HG02973 (cell line): ENCODE data around the gene PBOV1.
"Not testable (repeated sequence)": the region's sequence is repeated elsewhere in the genome, so short reads cannot be mapped to it uniquely, and the experiment has no call there.

Experiments used
- ATAC-seq: cut with Tn5 transposase; IDR thresholded peaks from one replicate; pipeline ENCODE4 v1.9.1; 2021; ENCODE audit warnings: moderate library complexity; ENCODE audit not compliant: unreplicated experiment

The PBOV1 gene

GRCh38 chr6:138238368-138238767 lies 20.1 kb upstream of the PBOV1 start:
- ATAC-seq: no peak

- ATAC-seq: no peak
These were observed 19.2 kb upstream of the PBOV1 start for GRCh38 chr6:138237463-138237862.

DNA sequence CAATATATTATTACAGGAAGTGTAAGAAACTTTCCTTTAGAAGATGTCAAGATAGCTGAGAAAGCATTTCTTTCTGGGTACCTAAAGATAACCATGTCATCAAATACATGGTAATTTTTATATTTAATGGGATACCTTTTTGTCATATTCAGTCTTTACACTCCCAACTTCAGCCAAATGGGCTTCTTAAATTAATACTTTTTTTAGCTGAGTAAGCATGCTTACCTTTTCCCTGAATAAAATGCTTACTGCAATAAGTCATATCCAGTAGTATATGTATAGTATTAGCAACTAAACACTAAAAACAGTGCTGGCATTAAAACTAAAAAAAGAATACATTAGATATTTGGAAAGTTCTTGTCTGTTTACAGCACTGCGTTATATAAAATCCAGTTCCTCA lies 17.4 kb upstream of the PBOV1 start:
- ATAC-seq: no peak

GRCh38 chr6:138235205-138235604 lies 16.9 kb upstream of the PBOV1 start:
- ATAC-seq: no peak

DNA sequence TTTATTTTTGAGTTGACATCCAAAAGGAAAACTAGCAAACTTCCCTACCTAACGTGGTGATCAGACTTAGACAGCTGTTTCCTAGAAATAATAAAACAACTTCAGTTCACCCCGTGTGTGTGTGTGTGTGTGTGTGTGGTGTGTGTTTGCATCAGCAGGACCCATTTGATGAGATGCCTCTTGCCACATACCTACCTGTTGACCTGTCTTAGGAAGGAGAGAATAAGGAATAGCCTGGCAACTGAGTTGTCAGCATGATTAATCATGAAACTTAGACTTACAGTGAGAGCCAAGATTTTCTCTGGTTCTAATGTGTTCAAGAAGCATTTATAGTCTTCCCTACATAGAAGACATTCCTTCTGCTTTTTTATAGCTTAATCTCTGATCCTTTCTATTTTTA lies 16.1 kb upstream of the PBOV1 start:
- ATAC-seq: no peak

DNA sequence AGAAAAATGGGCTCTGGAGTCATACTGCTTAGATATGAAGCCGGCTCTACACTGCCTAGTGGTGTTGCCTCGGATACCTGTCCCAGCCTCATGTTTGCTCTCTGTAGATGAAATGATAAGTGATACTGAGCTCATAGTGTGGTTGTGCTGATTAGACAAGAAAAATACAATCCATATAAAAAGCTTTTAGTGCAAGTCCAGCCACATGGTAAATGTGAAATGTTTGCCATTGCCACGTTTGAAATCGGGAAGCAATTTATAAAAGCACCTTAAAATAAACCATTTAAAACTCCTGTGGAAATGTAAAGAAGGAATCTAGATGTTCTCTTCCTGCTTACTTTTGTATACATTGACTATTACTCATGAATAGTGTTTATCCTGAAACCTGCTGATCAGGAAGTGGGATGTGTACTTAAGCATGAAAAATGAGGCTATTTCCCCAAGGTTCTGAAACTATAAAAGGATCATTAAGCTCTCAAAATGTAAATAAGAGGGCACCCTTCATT lies 13.1 kb upstream of the PBOV1 start:
- no peak for ATAC-seq

DNA sequence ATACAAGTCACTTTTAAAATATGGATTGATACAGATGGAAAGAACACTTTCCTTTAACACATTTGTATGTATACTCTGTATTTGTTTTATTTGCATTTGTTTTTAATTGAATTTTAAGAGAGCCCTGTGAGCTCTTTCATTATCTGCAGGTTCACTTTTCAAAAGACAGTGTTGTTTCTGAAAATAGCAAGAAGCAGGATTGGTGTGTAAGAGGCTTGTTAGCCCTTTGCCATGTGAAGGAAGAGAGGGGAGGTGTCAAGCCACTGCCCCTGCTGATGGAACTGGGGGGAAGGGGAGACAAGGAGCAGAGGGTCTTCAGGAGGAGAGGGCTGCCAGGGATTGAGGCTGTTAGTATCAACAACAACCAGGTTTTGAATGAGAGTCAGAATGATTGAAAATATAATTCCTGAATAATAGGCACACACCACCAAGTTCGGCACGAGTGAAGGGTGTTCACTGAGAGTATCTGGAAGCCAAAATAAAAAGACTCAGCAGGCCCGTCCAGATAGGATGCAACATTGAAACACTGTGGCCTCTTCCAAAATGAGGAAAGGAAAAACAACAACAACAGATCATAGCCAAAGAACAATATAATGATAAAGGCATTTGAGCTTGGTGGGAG lies 12.6 kb upstream of the PBOV1 start:
- ATAC-seq: no peak

DNA sequence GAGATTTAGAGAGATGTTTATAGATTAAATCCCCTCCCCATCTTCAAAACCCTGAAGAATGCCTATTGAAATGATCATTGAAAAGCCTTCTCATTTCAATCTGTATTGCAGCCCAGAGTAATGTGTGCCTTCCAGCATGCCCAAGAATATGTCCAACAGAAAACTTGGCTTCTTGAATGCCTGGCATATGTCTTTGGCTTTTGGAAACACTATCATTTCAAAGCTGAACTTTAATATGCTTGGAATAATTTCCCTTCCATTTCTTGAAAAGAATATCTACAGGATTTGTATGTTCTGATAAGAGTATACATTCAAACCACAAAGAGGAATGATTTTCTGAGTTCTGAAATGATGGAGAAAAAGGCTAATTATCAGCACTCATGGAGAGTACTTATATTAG lies 11.9 kb upstream of the PBOV1 start:
- ATAC-seq: no peak

DNA sequence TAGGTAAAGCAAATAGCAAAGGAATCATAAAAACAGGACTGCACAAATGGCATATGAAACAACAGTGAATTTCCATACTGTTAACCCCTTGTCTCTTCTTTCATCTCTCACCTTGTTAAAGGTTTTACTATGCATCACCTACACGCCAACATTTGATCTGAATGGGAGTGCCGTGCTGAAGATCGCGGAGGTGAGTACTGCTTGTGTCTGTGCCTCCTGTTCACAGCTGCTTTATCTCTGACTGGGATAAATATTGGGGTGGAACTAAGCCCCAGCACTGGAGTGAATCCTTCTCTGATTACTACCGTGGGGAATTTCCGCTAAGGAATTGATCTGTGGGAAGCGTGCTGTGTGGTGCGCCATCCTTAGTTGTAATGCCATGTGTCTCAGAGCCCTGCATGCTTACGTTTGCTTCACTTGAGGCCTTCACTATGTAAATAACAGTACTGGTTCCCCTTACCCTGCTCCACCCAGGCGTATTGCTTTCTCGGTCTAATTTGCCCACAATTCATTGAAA lies 11.4 kb upstream of the PBOV1 start:
- ATAC-seq: no peak

DNA sequence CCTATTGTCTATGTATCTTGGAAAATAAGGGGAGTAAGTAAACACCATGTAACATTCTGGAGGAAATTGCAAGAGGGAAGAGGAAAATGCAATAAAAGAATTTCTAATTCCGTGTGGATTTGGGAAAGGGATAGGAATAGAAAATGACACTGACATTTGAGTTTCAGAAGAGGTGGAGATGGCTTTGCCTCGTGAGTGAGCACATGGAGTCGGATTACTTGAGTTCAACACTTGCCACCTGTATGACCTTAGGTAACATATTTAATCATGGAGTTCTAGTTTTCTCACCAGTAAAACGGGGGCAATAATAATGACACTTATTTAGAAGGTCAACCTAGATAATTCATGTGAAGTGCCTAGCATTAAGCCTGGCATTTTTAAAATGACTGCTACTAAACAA lies 10.8 kb upstream of the PBOV1 start:
- no peak for ATAC-seq

DNA sequence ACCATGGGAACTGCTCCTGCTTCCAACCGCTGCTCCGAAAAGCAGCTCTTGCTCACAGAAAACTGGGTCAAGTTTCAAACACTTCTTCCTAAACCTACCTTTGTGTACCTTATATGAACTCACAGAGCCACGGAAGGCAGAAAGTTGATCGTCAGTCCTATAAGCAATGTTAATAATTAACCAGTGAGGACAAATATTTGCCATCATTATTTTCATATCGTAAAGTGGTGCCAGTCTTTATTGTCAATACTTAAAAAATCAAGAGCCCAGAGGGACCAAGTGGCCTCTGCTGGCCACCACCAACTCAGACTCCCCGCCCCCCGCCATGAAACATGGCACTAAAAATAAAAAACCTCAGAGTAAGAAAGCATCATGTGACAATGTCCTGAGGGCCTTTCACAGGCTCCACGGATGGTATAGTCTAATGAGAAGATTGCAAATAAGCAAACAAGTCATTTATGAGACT lies 9.1 kb upstream of the PBOV1 start:
- no peak for ATAC-seq

DNA sequence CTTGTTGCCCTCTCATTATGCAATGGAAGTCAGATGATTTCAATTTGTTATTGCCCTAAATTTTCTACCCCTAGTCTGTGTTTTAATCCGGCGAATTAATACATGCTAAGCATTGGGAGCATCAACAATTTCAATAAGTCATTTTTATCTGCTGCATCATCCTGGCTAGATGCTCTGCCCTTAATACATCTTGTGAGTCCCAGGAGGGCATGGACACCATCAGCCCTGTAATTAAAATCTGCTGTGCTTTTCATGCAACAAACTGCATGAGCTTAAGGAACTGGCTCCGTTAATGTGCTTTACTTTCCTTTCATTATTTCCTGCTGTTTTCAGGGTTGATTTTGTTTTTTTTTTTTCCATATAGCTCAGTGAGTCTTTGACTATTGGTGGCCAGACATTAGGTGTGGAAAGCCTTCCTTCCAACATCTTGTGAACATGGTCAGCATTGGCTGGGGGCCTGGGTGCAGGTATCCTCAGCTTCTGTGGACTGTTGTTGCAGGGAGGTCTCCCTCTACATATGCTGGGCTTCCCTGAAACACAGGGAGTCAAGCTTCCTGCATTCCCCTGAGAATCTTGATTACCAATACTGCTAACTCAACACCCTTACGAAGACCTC lies 8.5 kb upstream of the PBOV1 start:
- no peak for ATAC-seq

GRCh38 chr6:138225953-138226352 lies 7.7 kb upstream of the PBOV1 start:
- ATAC-seq: no peak

- no peak for ATAC-seq
These were observed 4.7 kb upstream of the PBOV1 start for GRCh38 chr6:138222901-138223546.

DNA sequence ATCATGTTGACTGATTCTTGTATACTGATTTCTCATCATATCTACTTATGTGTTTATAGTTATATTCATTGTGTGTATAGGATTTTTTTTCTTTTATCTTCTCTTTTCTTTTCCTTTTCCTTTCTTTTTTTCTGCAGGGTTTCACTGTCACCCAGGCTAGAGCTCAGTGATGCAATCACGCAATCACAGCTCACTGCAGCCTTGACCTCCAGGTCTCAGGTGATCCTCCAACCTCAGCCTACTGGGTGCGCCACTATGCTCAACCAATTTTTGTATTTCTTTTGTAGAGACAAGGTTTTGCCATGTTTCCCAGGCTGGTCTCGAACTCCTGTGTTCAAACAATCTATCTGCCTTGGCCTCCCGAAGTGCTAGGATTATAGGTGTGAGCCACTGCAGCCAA lies 1.6 kb upstream of the PBOV1 start:
- no peak for ATAC-seq

DNA sequence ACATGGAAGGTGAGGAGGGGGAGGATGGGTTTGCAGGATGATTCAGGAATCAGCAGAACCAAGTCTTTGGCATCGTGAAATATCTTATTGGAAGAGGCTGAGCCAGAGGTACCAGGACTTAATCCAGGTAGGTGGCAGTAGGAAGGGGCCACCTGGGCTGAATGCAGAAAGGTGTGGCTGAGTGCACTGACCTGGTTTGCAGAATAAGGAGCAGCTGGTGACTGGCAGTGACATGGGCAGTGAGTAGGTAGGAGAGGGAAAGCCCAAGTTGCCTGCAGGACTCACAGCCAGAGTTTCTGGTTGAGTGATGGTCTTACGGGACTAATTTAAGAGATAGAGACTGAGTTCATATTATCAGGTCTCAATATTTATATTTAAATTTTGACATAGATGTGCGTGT lies 1.1 kb upstream of the PBOV1 start:
- ATAC-seq: no peak

DNA sequence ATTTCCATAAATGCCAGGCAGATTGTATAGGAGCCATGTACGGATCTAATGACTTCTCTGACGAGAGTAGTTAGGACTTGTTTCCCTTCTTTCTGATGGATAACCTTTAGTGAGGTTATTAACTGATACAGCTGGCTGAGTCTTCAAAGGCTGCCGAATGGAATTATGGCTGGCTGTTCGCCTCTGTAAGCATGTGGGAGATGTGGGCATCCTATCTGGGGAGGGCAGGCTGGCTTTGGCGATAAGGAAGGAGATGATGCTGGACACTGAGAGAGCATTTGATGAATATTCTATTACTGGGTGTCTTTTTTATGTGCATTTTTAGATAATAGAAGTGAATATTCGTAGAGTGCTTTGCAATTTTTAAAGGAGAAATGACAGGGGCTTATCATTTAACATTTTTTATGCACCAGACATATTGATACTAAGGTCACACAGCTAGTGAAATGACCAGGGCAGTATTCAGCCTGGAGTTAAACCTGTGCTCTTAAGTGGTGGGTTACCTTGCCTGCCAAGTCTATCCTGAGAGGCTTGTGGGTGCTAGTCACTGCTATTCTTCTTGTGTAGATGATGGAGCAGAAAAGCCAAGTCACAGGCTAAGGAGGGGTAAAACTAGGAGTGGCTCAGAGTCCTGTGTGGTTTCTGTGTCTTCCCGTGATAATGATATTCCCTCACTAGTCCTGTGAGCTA lies 3.1 kb downstream of the PBOV1 start:
- ATAC-seq: no peak

DNA sequence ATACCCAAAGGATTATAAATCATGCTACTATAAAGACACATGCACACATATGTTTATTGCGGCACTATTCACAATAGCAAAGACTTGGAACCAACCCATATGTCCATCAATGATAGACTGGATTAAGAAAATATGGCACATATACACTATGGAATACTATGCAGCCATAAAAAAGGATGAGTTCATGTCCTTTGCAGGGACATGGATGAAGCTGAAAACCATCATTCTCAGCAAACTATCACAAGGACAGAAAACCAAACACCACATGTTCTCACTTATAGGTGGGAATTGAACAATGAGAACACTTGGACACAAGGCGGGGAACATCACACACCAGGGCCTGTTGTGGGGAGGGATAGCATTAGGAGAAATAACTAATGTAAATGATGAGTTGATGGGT lies 5.8 kb downstream of the PBOV1 start:
- not testable (repeated sequence) for ATAC-seq

- no peak for ATAC-seq
These were observed 6.7 kb downstream of the PBOV1 start for GRCh38 chr6:138211601-138212000.

DNA sequence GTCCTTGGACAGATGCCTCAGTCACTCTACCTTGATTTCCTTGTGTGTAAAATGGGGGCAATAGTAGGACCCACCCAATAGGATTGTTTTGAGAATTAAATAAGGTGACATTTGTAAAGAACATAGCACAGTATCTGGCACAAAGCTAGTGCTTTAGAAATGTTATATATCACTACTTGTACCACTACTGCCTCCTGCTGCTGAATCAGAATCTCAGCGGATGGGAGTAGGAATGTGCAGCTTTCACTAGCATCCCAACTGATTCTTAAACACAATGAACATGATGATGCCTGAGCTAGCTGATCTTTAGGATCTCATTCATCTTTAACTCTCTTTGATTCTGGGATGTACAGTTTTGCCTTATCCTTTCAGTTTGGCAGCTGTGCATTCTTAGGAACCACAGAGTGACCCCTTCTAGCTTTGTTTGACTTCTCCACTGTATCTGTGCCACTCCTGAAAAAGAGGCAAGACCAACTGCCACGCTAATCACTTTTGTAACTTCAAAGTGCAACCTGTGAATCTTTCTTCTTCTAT lies 7.2 kb downstream of the PBOV1 start:
- no peak for ATAC-seq

DNA sequence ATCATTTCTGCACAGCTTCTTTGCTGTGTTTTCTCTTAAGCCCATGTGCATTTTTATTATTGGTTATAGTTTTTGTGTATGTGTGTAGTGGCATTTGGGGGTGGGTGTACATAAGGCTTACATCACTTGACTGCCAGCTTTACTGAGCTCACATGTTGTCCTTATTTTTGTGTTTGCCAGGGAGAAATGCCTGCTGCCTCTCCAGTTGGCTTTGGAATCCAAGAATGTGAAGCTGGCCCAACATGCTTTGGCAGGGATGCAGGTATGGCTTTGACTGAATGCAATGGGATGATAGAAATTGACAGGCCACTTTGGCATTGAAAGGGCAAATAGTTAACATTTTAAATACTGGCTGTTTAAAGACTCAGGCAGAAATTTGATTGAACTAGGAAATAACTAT lies 11.4 kb downstream of the PBOV1 start:
- no peak for ATAC-seq
